WI38 (cell line): ENCODE measurements around the gene CD93.

Experiments used
- H3K4me3 ChIP-seq: 2 replicates; pipeline ENCODE4 v1.5.1; 2011; ENCODE audit warnings: low read depth, mild to moderate bottlenecking, control low read depth, low read length
- CTCF ChIP-seq: IDR thresholded peaks from 2 replicates; pipeline ENCODE4 v1.5.1; 2012; ENCODE audit warnings: low read depth, mild to moderate bottlenecking, control low read depth, low read length

The CD93 gene

GRCh38 chr20:23129891-23130621 lies 43.9 kb upstream of the CD93 start:
- no peak for TF ChIP-seq CTCF
- no peak overlapping the region for H3K4me3 ChIP-seq

GRCh38 chr20:23129266-23129665 lies 43.1 kb upstream of the CD93 start:
- TF ChIP-seq CTCF: no peak
- H3K4me3 ChIP-seq: no peak overlapping the region

GRCh38 chr20:23128461-23129125 lies 42.5 kb upstream of the CD93 start:
- no peak for TF ChIP-seq CTCF
- no peak overlapping the region for H3K4me3 ChIP-seq

GRCh38 chr20:23127506-23128279 lies 41.6 kb upstream of the CD93 start:
- no peak overlapping the region for H3K4me3 ChIP-seq
- no peak for TF ChIP-seq CTCF

GRCh38 chr20:23126281-23127061 lies 40.3 kb upstream of the CD93 start:
- no peak overlapping the region for H3K4me3 ChIP-seq
- no peak for TF ChIP-seq CTCF

GRCh38 chr20:23125625-23126191 lies 39.6 kb upstream of the CD93 start:
- H3K4me3 ChIP-seq: no peak overlapping the region
- TF ChIP-seq CTCF: no peak
